Heart right ventricle (tissue), 16 donors: ENCODE results near the gene ABR. TPM values are rescaled to one million over a fixed set of nuclear protein-coding genes. Genes with fewer than 3 reads are reported as not detected.

ENCODE experiments used
- ATAC-seq, 8 donors: fragments of 200-7000 bp; cut with Tn5 transposase; one replicate each; pipeline ENCODE4 v1.9.1; 2020; ENCODE audit warnings: mild to moderate bottlenecking in 8 of 8, moderate library complexity in 8 of 8, moderate number of reproducible peaks in 1 of 8
- DNase-seq, 2 donors: peaks; one replicate each; pipeline ENCODE4 v3.0.0-alpha.2; 2020
- H3K27ac ChIP-seq, 10 donors: fragments of 200-600 bp; sonication (generic) in 2 of 10; one replicate each; pipeline versions ENCODE4 v1.5.0 to v1.8.0; 2020 to 2022; ENCODE audit warnings: mild to moderate bottlenecking in 3 of 10
- H3K27me3 ChIP-seq, 7 donors: fragments of 200-600 bp; one replicate each; pipeline ENCODE4 v1.8.0; 2021 to 2022; ENCODE audit warnings: mild to moderate bottlenecking in 2 of 7
- H3K36me3 ChIP-seq, 9 donors: fragments of 200-600 bp; sonication (generic) in 1 of 9; one replicate each; pipeline versions ENCODE4 v1.5.0 to v1.8.0; 2020 to 2022; ENCODE audit warnings: mild to moderate bottlenecking in 2 of 9
- H3K4me1 ChIP-seq, 9 donors: fragments of 200-600 bp; sonication (generic) in 1 of 9; one replicate each; pipeline versions ENCODE4 v1.5.0 to v1.8.0; 2020 to 2022; ENCODE audit warnings: mild to moderate bottlenecking in 4 of 9
- H3K4me3 ChIP-seq, 10 donors: fragments of 200-600 bp; sonication (generic) in 2 of 10; one replicate each; pipeline versions ENCODE4 v1.5.0 to v1.8.0; 2020 to 2022; ENCODE audit warnings: mild to moderate bottlenecking in 7 of 10, moderate library complexity in 2 of 10
- H3K9me3 ChIP-seq, 11 donors: fragments of 200-600 bp in 10 of 11; sonication (generic) in 2 of 11; one replicate each; pipeline versions ENCODE4 v1.5.0 to v1.8.0; 2013 to 2022; ENCODE audit warnings: mild to moderate bottlenecking in 2 of 11, control low read depth in 1 of 11, moderate library complexity in 1 of 11
- WGBS, 2 donors: extraction: QIAGEN DNeasy Blood & Tissue Kit; methylation state at CpG; one replicate each; pipeline ENCODE4 v1.1.7; 2013; ENCODE audit warnings: inconsistent platforms in 1 of 2; 5-methylcytosine and 5-hydroxymethylcytosine counted together
- intact Hi-C, 10 donors: fragments of 100-400 bp; cut with DNase I; formaldehyde crosslinking; loops; one replicate each; pipeline versions ENCODE4 v1.11.1 to v1.14.2; 2022
- polyA plus RNA-seq, 2 donors: library from polyadenylated mRNA; stranded (reverse); fragments of 200-250 nt; gene quantifications; one replicate each; pipeline ENCODE4 v1.2.3, GENCODE V29; 2013
- total RNA-seq, 10 donors: library from RNA; stranded (reverse); fragmentation: NEBNext Ultra II Directional in 3 of 10; extraction: Animal tissue kit (Norgen Biotek cat#: 25700) in 3 of 10; gene quantifications; one replicate each; pipeline versions ENCODE4 v1.2.1 to v1.2.4, GENCODE V29; 2021 to 2023
- TF ChIP-seq, protein P1 (sequence below), 9 donors: fragments of 200-600 bp; sonication (generic) in 2 of 9; IDR thresholded peaks; one replicate each; pipeline versions ENCODE4 v1.5.0 to v1.8.0; 2021 to 2022; ENCODE audit warnings: antibody characterized with exemption in 9 of 9, mild to moderate bottlenecking in 5 of 9, moderate library complexity in 1 of 9
- donor health status: Arrhythmogenic right ventricular cardiomyopathy.
- donor health status: ischemic (EF 13 %, LVEDD 7.1; RV severe dilation, severe dysfunction).
- donor health status: healthy with polysubstance abuse.
- donor health status: DM: no; HTN: yes; CAD: no.
- donor health status: DM: no; HTN: no; CAD: no.
- donor health status: ischemic (EF 25% LVEDD 6.9; RV normal size, moderate dysfunction).
- donor health status: ischemic (EF 25% LVEDD 5.7; RV mildly dilated, moderate dysfunction).
- donor health status: healthy.
- donor health status: DM: yes; HTN: yes; CAD: no.
- donor health status: Ischemic cardiomyopathy.
- donor health status: ischemic (EF 35%, LVEDD 5.7; RV mildly dilated, moderate dysfunction).
- donor health status: nonischemic (EF 11% LVEDD 7.7; RV severe dilation, severe dysfunction).
- donor health status: DM: yes; HTN: yes; CAD: no.
- donor health status: PGD.
- donor health status: ischemic (EF 29% LVEDD 5.4; RV normal size, mild dysfunction).
- donor health status: nonischemic (EF 23%, LVEDD 6.1; RV moderate dilation, normal function).

ABR gene
- total and polyA plus RNA-seq, 12 donors: 49.1 to 173 (median 143) TPM

DNA sequence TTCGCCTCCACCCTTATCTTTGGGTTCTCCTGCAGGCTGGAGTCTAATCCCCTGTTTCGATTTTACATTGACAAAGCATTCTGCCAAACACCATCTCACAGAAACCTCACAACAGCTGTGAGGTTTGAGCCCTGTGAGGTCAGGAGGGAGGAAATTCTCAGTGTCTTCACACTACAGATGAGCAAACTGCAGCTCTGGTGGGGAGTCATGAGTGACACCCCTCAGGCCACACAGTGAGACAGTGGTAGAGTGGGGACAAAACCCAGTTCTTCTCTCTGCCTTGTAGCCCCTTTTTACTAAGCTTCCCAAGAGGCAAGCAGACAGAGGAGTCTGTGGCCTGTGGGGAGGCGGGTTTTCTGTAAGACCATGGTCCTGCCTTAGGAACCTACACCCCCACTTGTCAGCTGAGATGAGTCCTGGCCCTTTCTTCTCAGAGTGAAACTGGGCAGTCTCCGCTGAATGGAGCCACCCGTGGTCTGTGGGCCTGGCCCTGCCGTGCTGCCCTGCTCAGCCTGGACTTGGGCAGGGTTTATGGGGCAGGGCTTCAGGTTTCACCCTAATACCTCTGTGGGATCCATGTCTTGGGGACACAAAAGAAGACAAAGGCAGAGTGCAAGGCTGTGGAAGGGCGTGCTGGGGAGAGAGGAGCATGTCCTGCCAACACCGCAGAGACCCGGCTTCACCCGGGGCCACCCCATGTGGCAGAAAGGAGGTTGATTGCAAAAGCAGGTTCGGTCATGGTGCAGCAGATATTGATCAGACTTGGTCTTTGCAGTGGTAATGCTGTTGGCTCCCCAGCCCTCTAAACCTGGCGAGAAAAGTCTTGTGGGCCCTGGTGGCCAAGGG is 59.0 kb downstream of the ABR start:
- intact Hi-C loops: loop anchor here in 4 of 10 donors (5.0 to 10.0 kb wide), 3 partner anchors 66 to 214 kb away; no protein-coding TSS in a partner anchor
- H3K36me3 ChIP-seq: peaks cover 0 to 10% (median 0%) of the 10 kb centered on the region in 9 donors
- H3K27me3 ChIP-seq: no peaks in the 10 kb centered on the region
- TF ChIP-seq, protein P1, sequence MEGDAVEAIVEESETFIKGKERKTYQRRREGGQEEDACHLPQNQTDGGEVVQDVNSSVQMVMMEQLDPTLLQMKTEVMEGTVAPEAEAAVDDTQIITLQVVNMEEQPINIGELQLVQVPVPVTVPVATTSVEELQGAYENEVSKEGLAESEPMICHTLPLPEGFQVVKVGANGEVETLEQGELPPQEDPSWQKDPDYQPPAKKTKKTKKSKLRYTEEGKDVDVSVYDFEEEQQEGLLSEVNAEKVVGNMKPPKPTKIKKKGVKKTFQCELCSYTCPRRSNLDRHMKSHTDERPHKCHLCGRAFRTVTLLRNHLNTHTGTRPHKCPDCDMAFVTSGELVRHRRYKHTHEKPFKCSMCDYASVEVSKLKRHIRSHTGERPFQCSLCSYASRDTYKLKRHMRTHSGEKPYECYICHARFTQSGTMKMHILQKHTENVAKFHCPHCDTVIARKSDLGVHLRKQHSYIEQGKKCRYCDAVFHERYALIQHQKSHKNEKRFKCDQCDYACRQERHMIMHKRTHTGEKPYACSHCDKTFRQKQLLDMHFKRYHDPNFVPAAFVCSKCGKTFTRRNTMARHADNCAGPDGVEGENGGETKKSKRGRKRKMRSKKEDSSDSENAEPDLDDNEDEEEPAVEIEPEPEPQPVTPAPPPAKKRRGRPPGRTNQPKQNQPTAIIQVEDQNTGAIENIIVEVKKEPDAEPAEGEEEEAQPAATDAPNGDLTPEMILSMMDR (IDR thresholded peaks at IDR 0.05): no peak
- H3K9me3 ChIP-seq: no peaks in the 10 kb centered on the region
- DNase-seq (no peak), ATAC-seq (no peak)
- H3K27ac ChIP-seq: peak overlapping the region in 3 of 10 donors; percentile 68 to 75 (median 74)
- H3K4me1 ChIP-seq: peaks cover 7 to 46% (median 33%) of the 10 kb centered on the region in 9 donors
- 94 to 95% methylated on average over 12 of the region's 12 CpGs for WGBS, 2 donors
- H3K4me3 ChIP-seq: no peak overlapping the region

DNA sequence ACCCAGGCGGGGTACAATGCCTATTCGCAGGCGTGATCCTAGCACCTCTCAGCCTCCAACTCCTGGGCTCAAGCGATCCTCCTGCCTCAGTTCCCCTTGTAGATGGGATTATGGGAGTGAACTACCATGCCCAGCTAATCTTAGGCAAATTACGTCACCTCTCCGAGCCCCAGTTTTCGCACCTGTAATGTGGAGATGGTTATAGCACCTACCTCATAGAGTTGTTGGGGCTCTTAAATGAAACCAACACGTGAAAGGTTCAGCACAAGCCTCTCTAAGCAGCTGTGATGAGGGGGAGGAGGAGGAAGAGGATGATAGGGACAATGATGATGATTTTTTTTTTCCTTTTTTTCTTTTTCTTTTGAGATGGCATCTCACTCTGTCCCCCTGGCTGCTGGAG is 59.9 kb downstream of the ABR start:
- intact Hi-C loops: loop anchor here in 4 of 10 donors (5.0 to 10.0 kb wide), 3 partner anchors 67 to 215 kb away; no protein-coding TSS in a partner anchor
- peaks cover 14 to 55% (median 42%) of the 10 kb centered on the region in 9 donors for H3K4me1 ChIP-seq
- TF ChIP-seq, protein P1 (IDR thresholded peaks at IDR 0.05): no peak
- DNase-seq (no peak), ATAC-seq (no peak)
- no peak overlapping the region for H3K27ac ChIP-seq
- peaks cover 0 to 6% (median 0%) of the 10 kb centered on the region in 9 donors for H3K36me3 ChIP-seq
- 65 to 66% methylated on average over 8 of the region's 8 CpGs for WGBS, 2 donors
- no peak overlapping the region for H3K4me3 ChIP-seq
- H3K27me3 ChIP-seq: no peaks in the 10 kb centered on the region
- no peaks in the 10 kb centered on the region for H3K9me3 ChIP-seq

DNA sequence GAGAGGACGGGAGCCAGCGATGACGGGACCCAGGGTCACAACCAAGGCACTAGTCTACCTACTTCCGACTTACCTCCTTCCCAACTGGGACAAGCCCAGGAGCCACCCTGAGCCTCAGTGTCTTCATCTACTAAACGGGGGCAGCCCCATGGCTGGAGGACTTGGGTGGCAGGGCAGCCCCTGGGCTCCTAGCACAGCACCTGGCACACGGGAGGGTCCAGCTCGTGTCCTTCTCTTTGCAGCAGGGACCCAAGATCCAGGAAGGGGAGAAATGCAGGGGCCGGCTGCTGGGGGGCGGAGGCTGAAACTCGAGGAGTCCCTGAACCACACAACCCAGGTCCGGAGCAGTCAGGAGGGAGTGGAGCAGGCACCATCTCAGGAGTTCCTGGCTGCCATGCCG is 63.2 kb downstream of the ABR start:
- intact Hi-C loops: no loop called here
- TF ChIP-seq, protein P1 (IDR thresholded peaks at IDR 0.05): no peak

GRCh38 chr17:1112875-1113274 is 66.9 kb downstream of the ABR start:
- Histone ChIP-seq H3K27me3 (no peaks in the 10 kb centered on the region), H3K27ac (peak overlapping the region in 1 of 10 donors; percentile 77), H3K9me3 (no peaks in the 10 kb centered on the region), H3K4me3 (no peak overlapping the region), H3K36me3 (no peaks in the 10 kb centered on the region), H3K4me1 (peaks cover 33 to 72% (median 50%) of the 10 kb centered on the region in 9 donors)
- ATAC-seq (no peak), DNase-seq (no peak)
- 79 to 86% methylated on average over 10 of the region's 10 CpGs for whole genome bisulfite sequencing, 2 donors
- TF ChIP-seq, protein P1 (IDR thresholded peaks at IDR 0.05): no peak
- intact Hi-C loops: no loop called here

More for the DNA sequence above, 63.2 kb downstream of the ABR start:
- Histone ChIP-seq H3K4me1 (peaks cover 14 to 51% (median 31%) of the 10 kb centered on the region in 9 donors), H3K9me3 (no peaks in the 10 kb centered on the region), H3K4me3 (no peak overlapping the region), H3K36me3 (no peaks in the 10 kb centered on the region), H3K27ac (peak overlapping the region in 1 of 10 donors; percentile 77), H3K27me3 (no peaks in the 10 kb centered on the region)
- no peak for DNase-seq
- WGBS, 2 donors: 75 to 80% methylated on average over 12 of the region's 12 CpGs
- no peak for ATAC-seq
